Lower lobe of right lung (tissue), 2 donors: ENCODE results near the gene MED13L. TPM values are rescaled to one million over a fixed set of nuclear protein-coding genes. Genes with fewer than 3 reads are reported as not detected.

Experiments
- ATAC-seq, 2 donors: fragments of 200-7000 bp; cut with Tn5 transposase; one replicate each; pipeline ENCODE4 v1.9.1; 2020 to 2022; ENCODE audit warnings: mild to moderate bottlenecking in 2 of 2, moderate library complexity in 2 of 2
- DNase-seq: peaks from one replicate; pipeline ENCODE4 v3.0.0-alpha.2; 2020
- H3K27ac ChIP-seq: fragments of 200-600 bp; one replicate; pipeline ENCODE4 v1.8.0; 2022
- H3K27me3 ChIP-seq: fragments of 200-600 bp; one replicate; pipeline ENCODE4 v1.8.0; 2022; ENCODE audit warnings: low read depth
- H3K36me3 ChIP-seq: fragments of 200-600 bp; one replicate; pipeline ENCODE4 v1.8.0; 2022; ENCODE audit warnings: mild to moderate bottlenecking
- H3K4me1 ChIP-seq: fragments of 200-600 bp; one replicate; pipeline ENCODE4 v1.8.0; 2022
- H3K4me3 ChIP-seq: fragments of 200-600 bp; one replicate; pipeline ENCODE4 v1.8.0; 2022; ENCODE audit warnings: mild to moderate bottlenecking
- H3K9me3 ChIP-seq: fragments of 200-600 bp; one replicate; pipeline ENCODE4 v1.8.0; 2022
- CTCF ChIP-seq: fragments of 200-600 bp; IDR thresholded peaks from one replicate; pipeline ENCODE4 v1.8.0; 2022; ENCODE audit warnings: antibody characterized with exemption, mild to moderate bottlenecking
- intact Hi-C: fragments of 100-400 bp; cut with DNase I; formaldehyde crosslinking; loops from one replicate; pipeline ENCODE4 v1.11.0; 2022
- total RNA-seq: library from RNA; stranded (reverse); fragmentation: NEBNext Ultra II Directional; extraction: Animal tissue kit (Norgen Biotek cat#: 25700); gene quantifications from one replicate; pipeline ENCODE4 v1.2.1, GENCODE V29; 2021
- donor health status: DM: no; HTN: yes; CAD: no; lungs with severe emphysema.

Gene MED13L
- total RNA-seq, 1 donor from 2014 or later = 148 TPM

DNA sequence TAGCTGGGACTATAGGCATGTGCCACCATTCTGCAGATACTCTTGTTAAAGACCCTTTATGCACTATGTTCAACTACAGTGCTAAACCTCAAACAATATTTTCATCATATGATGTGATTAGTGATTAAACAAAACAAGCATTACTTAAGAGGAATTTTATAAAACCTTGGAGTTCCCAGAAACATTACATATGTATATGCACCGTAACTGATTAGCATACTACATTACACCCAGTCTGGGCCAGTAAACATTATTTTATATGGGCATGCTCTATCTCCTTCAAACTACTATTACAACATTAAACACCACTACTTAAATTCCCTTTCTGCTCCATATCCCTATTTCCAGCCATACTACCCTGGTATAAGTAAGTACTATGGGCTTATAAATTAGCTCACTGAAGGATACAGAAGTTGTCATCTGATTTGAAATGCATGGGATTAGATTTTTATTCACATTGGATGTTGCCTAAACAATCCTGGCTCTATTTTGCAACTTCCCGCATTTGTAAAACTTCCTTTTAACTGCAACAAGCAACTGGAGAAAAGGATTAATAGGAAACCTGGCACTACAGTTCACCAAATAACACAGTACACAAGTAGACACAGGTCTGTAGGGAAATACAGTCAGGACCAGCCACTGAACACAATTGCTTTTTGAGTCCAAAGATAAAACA is 205.8 kb downstream of the MED13L start:
- intact Hi-C loops = no loop called here
- no peak overlapping the region for H3K27ac ChIP-seq
- H3K36me3 ChIP-seq = no peaks in the 10 kb centered on the region
- no peaks in the 10 kb centered on the region for H3K9me3 ChIP-seq
- DNase-seq (no peak), ATAC-seq (no peak)
- no peak for TF ChIP-seq CTCF
- no peak overlapping the region for H3K4me3 ChIP-seq
- no peaks in the 10 kb centered on the region for H3K27me3 ChIP-seq
- H3K4me1 ChIP-seq = peaks cover 29% of the 10 kb centered on the region

DNA sequence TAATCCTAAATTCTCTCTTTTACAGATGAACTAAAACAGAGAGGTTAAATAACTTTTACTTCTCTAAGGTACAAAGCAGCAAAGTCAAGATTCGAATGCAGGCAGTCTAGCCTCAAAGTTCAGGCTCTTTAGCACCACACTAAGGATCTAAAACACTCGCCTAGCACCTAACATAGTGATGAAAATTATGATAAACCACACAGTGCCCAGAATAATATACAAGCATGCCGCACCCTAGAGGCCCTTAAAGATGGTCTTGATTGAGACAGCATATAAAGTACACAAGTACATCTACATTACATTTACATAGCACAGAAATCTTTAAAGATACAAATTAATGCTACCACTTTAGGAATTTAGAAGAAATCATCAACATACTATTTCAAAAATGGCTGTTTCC is 207.0 kb downstream of the MED13L start:
- peaks cover 39% of the 10 kb centered on the region for H3K4me1 ChIP-seq
- no peaks in the 10 kb centered on the region for H3K27me3 ChIP-seq
- no peak for TF ChIP-seq CTCF
- intact Hi-C loops = no loop called here
- H3K27ac ChIP-seq = no peak overlapping the region
- ATAC-seq = no peak
- H3K9me3 ChIP-seq = no peaks in the 10 kb centered on the region
- H3K4me3 ChIP-seq = no peak overlapping the region
- no peaks in the 10 kb centered on the region for H3K36me3 ChIP-seq
- no peak for DNase-seq

- Histone ChIP-seq H3K36me3 (no peaks in the 10 kb centered on the region), H3K4me1 (peaks cover 43% of the 10 kb centered on the region), H3K4me3 (no peak overlapping the region), H3K27ac (no peak overlapping the region), H3K27me3 (no peaks in the 10 kb centered on the region), H3K9me3 (no peaks in the 10 kb centered on the region)
- DNase-seq (no peak), ATAC-seq (no peak)
- no peak for TF ChIP-seq CTCF
- intact Hi-C loops = no loop called here
Measured at GRCh38 chr12:116069943-116070342, 207.6 kb downstream of the MED13L start.

DNA sequence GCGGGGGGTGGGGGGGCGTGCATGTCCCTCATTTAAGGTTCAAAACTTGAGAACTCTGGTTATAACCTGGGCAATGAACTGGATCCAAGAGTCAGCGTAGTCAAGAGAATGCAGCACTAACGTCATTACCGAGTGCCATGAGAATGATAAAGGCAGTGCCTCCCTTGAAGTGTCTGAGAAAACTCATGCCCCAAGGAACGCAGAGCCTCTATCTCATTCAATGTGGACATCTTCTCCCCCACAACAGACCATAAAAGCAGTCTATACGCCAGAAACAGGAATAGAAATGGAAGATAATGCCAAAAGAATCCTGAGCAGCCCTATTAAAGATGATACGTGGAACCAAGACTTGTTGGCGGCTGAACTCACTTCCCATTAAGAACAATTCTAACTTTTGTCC is 208.6 kb downstream of the MED13L start:
- Histone ChIP-seq H3K36me3 (no peaks in the 10 kb centered on the region), H3K27me3 (no peaks in the 10 kb centered on the region), H3K4me1 (peaks cover 48% of the 10 kb centered on the region), H3K4me3 (no peak overlapping the region), H3K9me3 (no peaks in the 10 kb centered on the region), H3K27ac (no peak overlapping the region)
- DNase-seq = no peak
- ATAC-seq = no peak
- no peak for TF ChIP-seq CTCF
- intact Hi-C loops = no loop called here

DNA sequence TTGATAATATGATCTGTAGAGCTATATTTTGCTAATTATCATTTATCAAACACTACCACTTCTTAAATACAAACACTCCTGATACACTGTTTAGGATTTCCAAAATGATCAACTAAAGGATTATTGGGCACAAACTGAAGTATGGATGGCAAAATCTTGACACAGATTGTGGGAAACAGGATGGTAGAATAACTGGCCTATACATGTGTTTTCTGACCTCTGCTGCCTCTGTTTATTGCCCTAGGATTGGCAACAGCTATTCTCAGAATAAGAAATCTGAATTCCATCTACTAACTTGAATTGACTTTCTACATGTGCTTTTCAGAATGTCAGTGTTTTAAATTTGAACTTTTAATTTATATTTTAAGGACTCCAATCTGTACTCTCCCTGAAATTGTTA is 209.1 kb downstream of the MED13L start:
- no peaks in the 10 kb centered on the region for H3K27me3 ChIP-seq
- ATAC-seq (no peak), DNase-seq (no peak)
- no peak overlapping the region for H3K4me3 ChIP-seq
- H3K4me1 ChIP-seq = peaks cover 48% of the 10 kb centered on the region
- no peak for TF ChIP-seq CTCF
- intact Hi-C loops = no loop called here
- no peak overlapping the region for H3K27ac ChIP-seq
- no peaks in the 10 kb centered on the region for H3K9me3 ChIP-seq
- no peaks in the 10 kb centered on the region for H3K36me3 ChIP-seq
